ENCODE results near the gene SEC31B. TPM values are rescaled to one million over a fixed set of nuclear protein-coding genes. Genes with fewer than 3 reads are reported as not detected.

The SEC31B gene
- total RNA-seq, 4 donors from 2014 or later: 8.8 to 24.9 (median 23.5) TPM

GRCh38 chr10:100485366-100485765, 34.3 kb downstream of the SEC31B start:
- no peaks in the 10 kb centered on the region for H3K27me3 ChIP-seq
- H3K4me3 ChIP-seq: no peak overlapping the region
- no peak for DNase-seq
- no peaks in the 10 kb centered on the region for H3K9me3 ChIP-seq
- peaks cover 0 to 14% (median 6%) of the 10 kb centered on the region in 4 donors for H3K4me1 ChIP-seq
- TF ChIP-seq, protein P1, sequence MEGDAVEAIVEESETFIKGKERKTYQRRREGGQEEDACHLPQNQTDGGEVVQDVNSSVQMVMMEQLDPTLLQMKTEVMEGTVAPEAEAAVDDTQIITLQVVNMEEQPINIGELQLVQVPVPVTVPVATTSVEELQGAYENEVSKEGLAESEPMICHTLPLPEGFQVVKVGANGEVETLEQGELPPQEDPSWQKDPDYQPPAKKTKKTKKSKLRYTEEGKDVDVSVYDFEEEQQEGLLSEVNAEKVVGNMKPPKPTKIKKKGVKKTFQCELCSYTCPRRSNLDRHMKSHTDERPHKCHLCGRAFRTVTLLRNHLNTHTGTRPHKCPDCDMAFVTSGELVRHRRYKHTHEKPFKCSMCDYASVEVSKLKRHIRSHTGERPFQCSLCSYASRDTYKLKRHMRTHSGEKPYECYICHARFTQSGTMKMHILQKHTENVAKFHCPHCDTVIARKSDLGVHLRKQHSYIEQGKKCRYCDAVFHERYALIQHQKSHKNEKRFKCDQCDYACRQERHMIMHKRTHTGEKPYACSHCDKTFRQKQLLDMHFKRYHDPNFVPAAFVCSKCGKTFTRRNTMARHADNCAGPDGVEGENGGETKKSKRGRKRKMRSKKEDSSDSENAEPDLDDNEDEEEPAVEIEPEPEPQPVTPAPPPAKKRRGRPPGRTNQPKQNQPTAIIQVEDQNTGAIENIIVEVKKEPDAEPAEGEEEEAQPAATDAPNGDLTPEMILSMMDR (IDR thresholded peaks at IDR 0.05): no peak
- TF ChIP-seq POLR2A (IDR thresholded peaks at IDR 0.05): no peak
- no peak overlapping the region for H3K27ac ChIP-seq
- peaks cover 0 to 32% (median 0%) of the 10 kb centered on the region in 3 donors for H3K36me3 ChIP-seq

DNA sequence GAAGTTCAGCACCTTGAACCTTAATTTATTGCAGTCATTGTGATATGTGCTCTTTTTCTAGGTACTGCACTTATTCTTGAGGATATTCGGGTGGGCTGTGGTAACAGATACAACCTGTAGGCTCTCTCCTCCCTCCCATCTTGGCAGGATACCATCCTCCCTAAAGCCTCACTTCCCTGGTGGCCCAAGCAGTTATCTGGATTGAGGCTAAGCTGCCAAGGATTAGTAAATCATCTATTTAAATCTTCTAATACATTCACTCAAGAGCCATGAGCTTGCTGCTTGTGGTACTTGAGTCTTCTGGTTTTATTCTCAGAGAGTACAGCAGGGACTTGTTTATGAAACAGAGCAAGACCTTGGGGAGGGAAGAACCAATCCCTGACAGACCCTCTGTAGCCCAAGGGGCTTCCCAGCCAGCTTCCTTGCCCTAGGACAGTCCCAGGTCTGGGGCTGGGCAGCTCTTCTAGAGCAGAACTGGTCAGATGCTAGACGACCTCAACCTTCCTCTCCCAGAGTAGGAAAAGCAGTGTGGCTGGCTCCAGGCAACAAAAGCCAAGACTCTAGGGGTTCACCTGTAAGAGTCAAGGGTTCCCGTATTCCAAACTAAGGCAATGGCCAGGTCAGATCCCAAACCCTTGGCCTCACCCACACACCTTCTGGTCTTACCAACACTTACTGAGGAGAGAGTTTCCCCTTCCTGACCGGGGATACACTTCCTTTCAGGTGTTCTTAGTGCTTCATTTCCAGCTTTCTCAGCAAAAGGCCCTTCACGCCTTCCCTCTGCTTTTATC, 35.6 kb downstream of the SEC31B start:
- no peak for TF ChIP-seq POLR2A (IDR thresholded peaks at IDR 0.05)
- TF ChIP-seq, protein P1 (IDR thresholded peaks at IDR 0.05): no peak
- H3K27me3 ChIP-seq: no peaks in the 10 kb centered on the region
- DNase-seq: no peak
- H3K9me3 ChIP-seq: no peaks in the 10 kb centered on the region
- no peak overlapping the region for H3K27ac ChIP-seq
- H3K36me3 ChIP-seq: peaks cover 0 to 19% (median 0%) of the 10 kb centered on the region in 3 donors
- H3K4me3 ChIP-seq: no peak overlapping the region
- peaks cover 0 to 14% (median 6%) of the 10 kb centered on the region in 4 donors for H3K4me1 ChIP-seq

DNA sequence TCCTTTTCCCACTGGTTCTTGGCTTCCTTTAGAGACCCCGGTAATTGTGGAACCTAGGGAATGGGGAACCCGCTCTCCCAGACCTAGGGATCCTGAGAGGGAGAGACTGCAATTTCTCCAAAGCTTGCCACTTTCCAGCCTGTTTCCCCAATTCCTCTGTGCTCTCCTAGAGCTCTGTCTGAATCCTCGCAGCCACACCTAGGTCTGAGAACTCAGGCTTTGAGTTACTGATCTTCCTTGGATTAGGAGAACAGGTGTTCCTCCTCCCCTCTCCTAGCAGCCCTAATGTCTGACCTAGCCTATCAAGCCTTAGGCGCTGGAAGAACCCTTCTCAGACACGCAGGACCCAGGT, 36.9 kb downstream of the SEC31B start:
- H3K36me3 ChIP-seq: peaks cover 0 to 9% (median 0%) of the 10 kb centered on the region in 3 donors
- H3K27ac ChIP-seq: no peak overlapping the region
- H3K9me3 ChIP-seq: no peaks in the 10 kb centered on the region
- peaks cover 0 to 14% (median 6%) of the 10 kb centered on the region in 4 donors for H3K4me1 ChIP-seq
- no peaks in the 10 kb centered on the region for H3K27me3 ChIP-seq
- H3K4me3 ChIP-seq: peak overlapping the region in 3 of 4 donors; percentile 54 to 64 (median 54)
- TF ChIP-seq, protein P1 (IDR thresholded peaks at IDR 0.05): no peak
- no peak for TF ChIP-seq POLR2A (IDR thresholded peaks at IDR 0.05)
- DNase-seq: no peak

DNA sequence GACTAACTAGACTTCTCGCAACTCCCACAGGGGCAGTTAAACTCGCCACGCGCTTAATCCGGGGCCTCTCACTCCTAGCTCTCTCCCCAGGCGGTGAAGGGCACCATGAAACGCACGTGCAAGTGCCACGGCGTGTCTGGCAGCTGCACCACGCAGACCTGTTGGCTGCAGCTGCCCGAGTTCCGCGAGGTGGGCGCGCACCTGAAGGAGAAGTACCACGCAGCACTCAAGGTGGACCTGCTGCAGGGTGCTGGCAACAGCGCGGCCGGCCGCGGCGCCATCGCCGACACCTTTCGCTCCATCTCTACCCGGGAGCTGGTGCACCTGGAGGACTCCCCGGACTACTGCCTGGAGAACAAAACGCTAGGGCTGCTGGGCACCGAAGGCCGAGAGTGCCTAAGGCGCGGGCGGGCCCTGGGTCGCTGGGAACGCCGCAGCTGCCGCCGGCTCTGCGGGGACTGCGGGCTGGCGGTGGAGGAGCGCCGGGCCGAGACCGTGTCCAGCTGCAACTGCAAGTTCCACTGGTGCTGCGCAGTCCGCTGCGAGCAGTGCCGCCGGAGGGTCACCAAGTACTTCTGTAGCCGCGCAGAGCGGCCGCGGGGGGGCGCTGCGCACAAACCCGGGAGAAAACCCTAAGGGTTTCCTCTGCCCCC, 37.4 kb downstream of the SEC31B start:
- H3K9me3 ChIP-seq: no peaks in the 10 kb centered on the region

DNA sequence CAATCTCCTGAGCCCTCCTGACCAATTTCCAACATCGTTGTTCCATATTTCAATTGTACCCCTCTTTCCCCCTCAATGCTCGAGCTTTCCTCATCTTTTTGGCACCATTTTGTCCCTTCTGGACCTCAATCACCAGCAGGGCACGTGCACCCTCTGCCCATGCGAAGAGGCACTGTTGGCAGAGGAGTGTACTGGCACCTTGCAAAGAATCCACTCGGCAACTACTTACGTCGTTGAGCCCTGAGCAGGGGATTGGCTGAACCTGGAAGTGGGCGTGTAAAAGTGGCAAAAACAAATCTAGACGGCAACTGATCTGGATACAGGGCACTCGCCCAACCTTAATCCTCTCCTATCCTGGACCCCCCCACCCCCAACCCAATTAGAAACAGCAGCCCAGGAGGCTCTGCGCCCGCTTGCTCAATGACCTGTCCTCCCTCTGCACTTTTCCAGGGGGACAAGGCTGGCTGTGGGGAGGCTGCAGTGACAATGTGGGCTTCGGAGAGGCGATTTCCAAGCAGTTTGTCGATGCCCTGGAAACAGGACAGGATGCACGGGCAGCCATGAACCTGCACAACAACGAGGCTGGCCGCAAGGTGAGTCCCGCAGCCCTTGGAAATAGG, 38.1 kb downstream of the SEC31B start:
- H3K4me3 ChIP-seq: peak overlapping the region; percentile 30 to 64 (median 54)
- no peaks in the 10 kb centered on the region for H3K36me3 ChIP-seq
- peaks cover 0 to 14% (median 6%) of the 10 kb centered on the region in 4 donors for H3K4me1 ChIP-seq
- no peak for TF ChIP-seq POLR2A (IDR thresholded peaks at IDR 0.05)
- TF ChIP-seq, protein P1 (IDR thresholded peaks at IDR 0.05): no peak
- no peaks in the 10 kb centered on the region for H3K9me3 ChIP-seq
- H3K27me3 ChIP-seq: no peaks in the 10 kb centered on the region
- H3K27ac ChIP-seq: peak overlapping the region in 1 of 4 donors; percentile 44
- peak; percentile 85 to 95 (median 92) for DNase-seq

More for the DNA sequence above, 37.4 kb downstream of the SEC31B start:
- H3K36me3 ChIP-seq: peaks cover 0 to 4% (median 0%) of the 10 kb centered on the region in 3 donors
- peak; percentile 51 to 80 (median 78) for DNase-seq
- H3K27ac ChIP-seq: peak overlapping the region in 1 of 4 donors; percentile 44
- H3K27me3 ChIP-seq: no peaks in the 10 kb centered on the region
- TF ChIP-seq, protein P1 (IDR thresholded peaks at IDR 0.05): peak; percentile 27 to 77 (median 58)
- TF ChIP-seq POLR2A (IDR thresholded peaks at IDR 0.05): no peak
- peak overlapping the region; percentile 30 to 64 (median 54) for H3K4me3 ChIP-seq
- peaks cover 0 to 14% (median 6%) of the 10 kb centered on the region in 4 donors for H3K4me1 ChIP-seq

All from Peyer's patch (tissue), 4 donors.